ENCODE measurements around the gene EPHB6.

- no peak for TF ChIP-seq CTCF (IDR thresholded peaks at IDR 0.05)
- no peak for TF ChIP-seq POLR2A (IDR thresholded peaks at IDR 0.05)
- no peak for TF ChIP-seq POLR2AphosphoS5 (IDR thresholded peaks at IDR 0.05)
Observed at GRCh38 chr7:142806022-142806356, 48.9 kb upstream of the EPHB6 start.

All from breast epithelium (tissue), 3 donors.